OCI-LY3 (cell line): ENCODE measurements around the gene MAN1A2.

ENCODE experiments used
- H2AFZ ChIP-seq: fragments of 200-600, 300-600 bp; shearing (Covaris generic); 2 replicates; pipeline ENCODE4 v1.6.0; 2014; ENCODE audit warnings: antibody characterized with exemption, low read depth, low read length
- H3K27ac ChIP-seq: fragments of 200-600, 300-600 bp; sonication (generic); 2 replicates; pipeline ENCODE4 v1.5.1; 2014; ENCODE audit warnings: mild to moderate bottlenecking, low read length, moderate library complexity, mixed read lengths
- H3K27me3 ChIP-seq: fragments of 200-600, 300-600 bp; sonication (generic); 2 replicates; pipeline ENCODE4 v1.6.1; 2014; ENCODE audit warnings: low read depth, low read length, mixed read lengths
- H3K36me3 ChIP-seq: fragments of 200-600, 300-600 bp; sonication (generic); replicated peaks from 2 replicates; pipeline ENCODE3; 2014; ENCODE audit warnings: low read depth, low read length, mixed read lengths
- H3K4me1 ChIP-seq: fragments of 300-600, 200-600 bp; sonication (generic); 2 replicates; pipeline ENCODE4 v1.6.1; 2014; ENCODE audit warnings: low read length, mixed read lengths
- H3K4me2 ChIP-seq: fragments of 200-600, 300-600 bp; sonication (generic); 2 replicates; pipeline ENCODE4 v1.6.1; 2014; ENCODE audit warnings: low read length, mixed read lengths
- H3K4me3 ChIP-seq: fragments of 300-600, 200-600 bp; sonication (generic); 2 replicates; pipeline ENCODE4 v1.5.1; 2014; ENCODE audit warnings: antibody characterized with exemption, mild to moderate bottlenecking, low read length, moderate library complexity
- H3K79me2 ChIP-seq: fragments of 300-600, 200-600 bp; shearing (Covaris generic); 2 replicates; pipeline ENCODE4 v1.6.1; 2014; ENCODE audit warnings: mild to moderate bottlenecking, low read length, mixed read lengths
- H3K9ac ChIP-seq: fragments of 300-600, 200-600 bp; shearing (Covaris generic); 2 replicates; pipeline ENCODE4 v1.6.0; 2014; ENCODE audit warnings: mild to moderate bottlenecking, low read length, moderate library complexity
- H3K9me3 ChIP-seq: fragments of 200-600, 300-600 bp; shearing (Covaris generic); 2 replicates; pipeline ENCODE4 v1.6.1; 2014; ENCODE audit warnings: low read length, mixed read lengths; ENCODE audit not compliant: insufficient read depth
- H4K20me1 ChIP-seq: fragments of 200-600, 300-600 bp; sonication (generic); 2 replicates; pipeline ENCODE4 v1.6.1; 2016; ENCODE audit warnings: low read length, mixed read lengths; ENCODE audit not compliant: insufficient read depth
- EZH2phosphoT487 ChIP-seq: fragments of 200-600 bp; shearing (Covaris generic); IDR thresholded peaks from 2 replicates; pipeline ENCODE4 v1.6.1; 2018; ENCODE audit warnings: antibody characterized with exemption, mixed run types, low read depth
- TF ChIP-seq, protein P1 (sequence below): fragments of 200-600, 300-600 bp; sonication (generic); IDR thresholded peaks from 2 replicates; pipeline ENCODE4 v1.5.1; 2014; ENCODE audit warnings: antibody characterized with exemption, low read length, low read depth

MAN1A2 gene

DNA sequence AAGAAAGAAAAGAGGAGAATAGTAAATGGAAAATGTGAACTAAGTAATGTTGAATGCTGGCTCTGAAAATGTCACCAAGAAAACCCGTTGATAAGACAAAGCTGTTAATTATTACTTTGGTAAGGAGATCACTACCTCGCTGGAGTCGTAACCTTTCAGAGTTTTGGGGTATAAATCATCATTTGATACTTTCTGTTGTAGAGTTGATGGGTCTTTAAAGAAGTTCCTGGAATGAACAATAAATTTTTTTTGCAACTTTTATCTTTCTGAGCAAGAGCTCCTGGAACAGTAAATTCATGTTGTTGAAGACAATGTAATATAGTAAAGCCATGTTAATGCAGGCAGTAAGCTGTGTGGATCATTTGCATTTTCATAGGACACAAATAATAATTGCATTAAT, 46.2 kb downstream of the MAN1A2 start:
- Histone ChIP-seq H3K4me2 (no peak overlapping the region), H3K4me1 (no peaks in the 10 kb centered on the region), H3K79me2 (no peaks in the 10 kb centered on the region), H3K9ac (no peak overlapping the region), H2AFZ (no peak overlapping the region), H3K9me3 (no peaks in the 10 kb centered on the region), H3K36me3 (peaks cover 5% of the 10 kb centered on the region), H3K27ac (no peak overlapping the region), H4K20me1 (no peaks in the 10 kb centered on the region), H3K4me3 (no peak overlapping the region), H3K27me3 (no peaks in the 10 kb centered on the region)
- no peak for TF ChIP-seq EZH2phosphoT487
- TF ChIP-seq, protein P1, sequence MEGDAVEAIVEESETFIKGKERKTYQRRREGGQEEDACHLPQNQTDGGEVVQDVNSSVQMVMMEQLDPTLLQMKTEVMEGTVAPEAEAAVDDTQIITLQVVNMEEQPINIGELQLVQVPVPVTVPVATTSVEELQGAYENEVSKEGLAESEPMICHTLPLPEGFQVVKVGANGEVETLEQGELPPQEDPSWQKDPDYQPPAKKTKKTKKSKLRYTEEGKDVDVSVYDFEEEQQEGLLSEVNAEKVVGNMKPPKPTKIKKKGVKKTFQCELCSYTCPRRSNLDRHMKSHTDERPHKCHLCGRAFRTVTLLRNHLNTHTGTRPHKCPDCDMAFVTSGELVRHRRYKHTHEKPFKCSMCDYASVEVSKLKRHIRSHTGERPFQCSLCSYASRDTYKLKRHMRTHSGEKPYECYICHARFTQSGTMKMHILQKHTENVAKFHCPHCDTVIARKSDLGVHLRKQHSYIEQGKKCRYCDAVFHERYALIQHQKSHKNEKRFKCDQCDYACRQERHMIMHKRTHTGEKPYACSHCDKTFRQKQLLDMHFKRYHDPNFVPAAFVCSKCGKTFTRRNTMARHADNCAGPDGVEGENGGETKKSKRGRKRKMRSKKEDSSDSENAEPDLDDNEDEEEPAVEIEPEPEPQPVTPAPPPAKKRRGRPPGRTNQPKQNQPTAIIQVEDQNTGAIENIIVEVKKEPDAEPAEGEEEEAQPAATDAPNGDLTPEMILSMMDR, result no peak

DNA sequence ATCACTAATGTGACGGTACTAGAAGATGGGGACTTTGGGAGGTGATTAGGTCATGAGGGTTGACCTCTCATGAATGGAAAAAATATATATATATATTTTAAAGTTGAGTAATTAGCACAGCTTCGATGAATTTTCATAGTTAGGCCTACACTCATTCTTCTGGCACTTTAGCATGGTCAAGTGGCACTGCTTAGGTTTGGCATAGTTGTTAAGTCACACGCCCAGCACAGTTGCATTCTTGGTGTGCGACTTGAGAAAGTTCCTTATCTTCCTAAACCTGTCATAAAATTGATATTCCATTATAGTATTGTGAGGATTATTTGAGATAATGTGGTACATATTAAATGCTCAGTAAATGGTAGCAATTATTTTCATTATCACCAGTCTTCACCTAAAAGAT, 47.7 kb downstream of the MAN1A2 start:
- Histone ChIP-seq H4K20me1 (no peaks in the 10 kb centered on the region), H3K4me3 (no peak overlapping the region), H3K4me1 (no peaks in the 10 kb centered on the region), H3K36me3 (peaks cover 5% of the 10 kb centered on the region), H3K4me2 (no peak overlapping the region), H3K9ac (no peak overlapping the region), H3K27me3 (no peaks in the 10 kb centered on the region), H3K9me3 (no peaks in the 10 kb centered on the region), H2AFZ (no peak overlapping the region), H3K79me2 (no peaks in the 10 kb centered on the region), H3K27ac (no peak overlapping the region)
- TF ChIP-seq, protein P1, result no peak

DNA sequence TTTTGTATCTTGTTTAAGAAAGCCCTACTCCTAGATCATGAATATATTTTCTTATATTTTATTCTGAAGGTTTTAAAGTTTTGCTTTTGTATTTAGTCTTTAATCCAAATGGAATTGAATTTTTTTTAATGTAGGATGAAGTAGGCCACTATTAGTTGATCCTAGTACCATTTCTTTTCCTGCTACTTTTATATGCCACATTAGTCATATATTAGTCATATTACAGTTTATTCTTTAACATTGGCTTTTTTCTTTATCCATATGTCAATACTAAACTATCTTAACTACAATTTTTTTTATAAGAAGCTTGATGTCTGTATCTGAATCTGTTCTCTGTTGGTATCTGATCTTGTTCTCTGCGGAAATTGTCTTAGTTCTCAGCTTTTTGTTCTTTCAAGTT, 48.8 kb downstream of the MAN1A2 start:
- Histone ChIP-seq H3K4me2 (no peak overlapping the region), H2AFZ (no peak overlapping the region)
- TF ChIP-seq EZH2phosphoT487, result no peak
- TF ChIP-seq, protein P1, result no peak

DNA sequence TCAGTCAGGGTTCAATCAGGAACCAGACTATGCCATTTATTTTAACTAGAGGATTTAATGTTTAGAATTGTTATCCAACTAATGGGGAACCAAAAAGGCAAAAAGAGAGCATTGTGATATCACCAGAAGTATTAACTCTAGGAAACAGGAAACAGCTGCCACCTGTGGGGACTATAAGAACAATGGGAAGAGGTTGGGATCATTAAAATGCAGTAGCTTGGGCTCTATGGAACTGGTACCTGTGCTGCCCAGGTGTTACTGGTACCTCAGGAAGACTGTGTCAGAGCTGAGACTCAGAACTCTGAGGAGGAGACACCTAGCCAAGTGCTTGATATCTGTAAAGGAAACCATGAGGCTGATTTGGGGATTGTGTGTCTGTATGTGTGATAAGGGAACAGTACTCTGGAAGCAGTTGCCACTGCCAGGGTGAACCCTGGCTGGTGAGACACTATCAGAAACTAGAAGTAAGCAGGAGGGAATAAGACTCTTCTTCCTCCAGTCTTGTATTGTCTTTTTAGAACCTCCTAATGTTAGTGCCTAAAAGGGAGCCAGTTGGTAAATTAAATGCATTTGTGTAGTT, 49.4 kb downstream of the MAN1A2 start:
- Histone ChIP-seq H3K79me2 (no peaks in the 10 kb centered on the region), H3K27me3 (no peaks in the 10 kb centered on the region), H2AFZ (no peak overlapping the region), H3K4me3 (no peak overlapping the region), H3K9me3 (no peaks in the 10 kb centered on the region), H3K4me2 (no peak overlapping the region), H3K4me1 (no peaks in the 10 kb centered on the region), H3K36me3 (no peaks in the 10 kb centered on the region), H3K27ac (no peak overlapping the region), H3K9ac (no peak overlapping the region), H4K20me1 (no peaks in the 10 kb centered on the region)
- no peak for TF ChIP-seq EZH2phosphoT487
- TF ChIP-seq, protein P1, result no peak

More for the DNA sequence above, 48.8 kb downstream of the MAN1A2 start:
- Histone ChIP-seq H3K4me3 (no peak overlapping the region), H3K9ac (no peak overlapping the region), H3K36me3 (peaks cover 5% of the 10 kb centered on the region), H3K4me1 (no peaks in the 10 kb centered on the region), H3K9me3 (no peaks in the 10 kb centered on the region), H3K27ac (no peak overlapping the region), H3K79me2 (no peaks in the 10 kb centered on the region), H4K20me1 (no peaks in the 10 kb centered on the region), H3K27me3 (no peaks in the 10 kb centered on the region)
